Measurements from ENCODE around the gene KLK7.
"Not testable (repeated sequence)": the region's sequence is repeated elsewhere in the genome, so short reads cannot be mapped to it uniquely, and the experiment has no call there.

Gene KLK7

GRCh38 chr19:50975766-50976165, 8.0 kb downstream of the KLK7 start:
- no peak for DNase-seq (ENCODE audit: low spot score)

- no peak for DNase-seq (ENCODE audit: low spot score)
These were observed 8.8 kb downstream of the KLK7 start for GRCh38 chr19:50974702-50975556.

- DNase-seq (ENCODE audit: low spot score) = no peak
These were observed 10.8 kb downstream of the KLK7 start for GRCh38 chr19:50972795-50973376.

GRCh38 chr19:50969810-50970209, 13.9 kb downstream of the KLK7 start:
- not testable (repeated sequence) for DNase-seq (ENCODE audit: low spot score)

- no peak for DNase-seq (ENCODE audit: low spot score)
These were observed 14.3 kb downstream of the KLK7 start, which contains the start of gene KLK6 for GRCh38 chr19:50969413-50969760. Gene KLK6 (minus strand): TSS chr19:50969591. CDS start chr19:50968104, 1,487 bp downstream.

GRCh38 chr19:50968716-50969412, 14.9 kb downstream of the KLK7 start:
- DNase-seq (ENCODE audit: low spot score) = no peak

GRCh38 chr19:50967929-50968715, 15.6 kb downstream of the KLK7 start:
- no peak for DNase-seq (ENCODE audit: low spot score)

- no peak for DNase-seq (ENCODE audit: low spot score)
These were observed 19.5 kb downstream of the KLK7 start for GRCh38 chr19:50964266-50964665.

- DNase-seq (ENCODE audit: low spot score) = no peak
These were observed 20.3 kb downstream of the KLK7 start for GRCh38 chr19:50963381-50963780.

GRCh38 chr19:50962245-50962644, 21.5 kb downstream of the KLK7 start:
- DNase-seq (ENCODE audit: low spot score) = peak; percentile 78

GRCh38 chr19:50959731-50960500, 23.8 kb downstream of the KLK7 start:
- DNase-seq (ENCODE audit: low spot score) = peak; percentile 14

- DNase-seq (ENCODE audit: low spot score) = no peak
These were observed 26.1 kb downstream of the KLK7 start for GRCh38 chr19:50957587-50957986.

GRCh38 chr19:50952910-50953309, 30.8 kb downstream of the KLK7 start, which contains the start of gene KLK5:
Gene KLK5 (minus strand): TSS chr19:50953038. CDS start chr19:50952657, 381 bp downstream.
- DNase-seq (ENCODE audit: low spot score) = no peak

- no peak for DNase-seq (ENCODE audit: low spot score)
These were observed 33.9 kb downstream of the KLK7 start for GRCh38 chr19:50949861-50950260.

GRCh38 chr19:50947123-50947522, 36.6 kb downstream of the KLK7 start:
- DNase-seq (ENCODE audit: low spot score) = no peak

GRCh38 chr19:50944795-50945194, 38.9 kb downstream of the KLK7 start:
- no peak for DNase-seq (ENCODE audit: low spot score)

GRCh38 chr19:50943074-50943828, 40.5 kb downstream of the KLK7 start:
- DNase-seq (ENCODE audit: low spot score) = no peak

- no peak for DNase-seq (ENCODE audit: low spot score)
These were observed 44.1 kb downstream of the KLK7 start for GRCh38 chr19:50939596-50939995.

GRCh38 chr19:50933640-50934039, 50.1 kb downstream of the KLK7 start:
- no peak for DNase-seq (ENCODE audit: low spot score)

GRCh38 chr19:50932690-50933083, 51.0 kb downstream of the KLK7 start:
- DNase-seq (ENCODE audit: low spot score) = no peak
